H9 (cell line): ENCODE results near the gene EIF4E3. TPM values are rescaled to one million over a fixed set of nuclear protein-coding genes. Genes with fewer than 3 reads are reported as not detected.

ENCODE experiments used
- DNase-seq: peaks from one replicate; pipeline ENCODE4 v3.0.0-alpha.2; 2017
- H2AFZ ChIP-seq: one replicate; pipeline ENCODE4 v1.6.1; 2013; ENCODE audit warnings: mild to moderate bottlenecking, low read length, control low read depth, moderate library complexity
- H2AK5ac ChIP-seq: 2 replicates; pipeline ENCODE4 v1.6.1; 2013; ENCODE audit warnings: low read length, control low read depth, mixed read lengths; ENCODE audit not compliant: insufficient read length
- H2BK120ac ChIP-seq: one replicate; pipeline ENCODE4 v1.6.1; 2013; ENCODE audit warnings: low read depth, mild to moderate bottlenecking, low read length, control low read depth, inconsistent platforms; ENCODE audit not compliant: poor library complexity, severe bottlenecking
- H2BK12ac ChIP-seq: 2 replicates; pipeline ENCODE4 v1.6.1; 2013; ENCODE audit warnings: low read length, control low read depth, mixed read lengths, low read depth; ENCODE audit not compliant: insufficient read length
- H2BK15ac ChIP-seq: 2 replicates; pipeline ENCODE4 v1.6.1; 2013; ENCODE audit warnings: low read depth, low read length, control low read depth
- H2BK20ac ChIP-seq: one replicate; pipeline ENCODE4 v1.6.1; 2013; ENCODE audit warnings: low read depth, mild to moderate bottlenecking, low read length, control low read depth, inconsistent platforms; ENCODE audit not compliant: poor library complexity, severe bottlenecking
- H2BK5ac ChIP-seq: 2 replicates; pipeline ENCODE4 v1.6.1; 2013; ENCODE audit warnings: low read length, control low read depth, mixed read lengths; ENCODE audit not compliant: insufficient read length
- H3K14ac ChIP-seq: 2 replicates; pipeline ENCODE4 v1.6.1; 2013; ENCODE audit warnings: low read length, control low read depth; ENCODE audit not compliant: insufficient read depth
- H3K18ac ChIP-seq: 2 replicates; pipeline ENCODE4 v1.6.1; 2013; ENCODE audit warnings: low read depth, mild to moderate bottlenecking, mixed read lengths, low read length, control low read depth; ENCODE audit not compliant: insufficient read length
- H3K23ac ChIP-seq: 2 replicates; pipeline ENCODE4 v1.6.1; 2013; ENCODE audit warnings: low read length, control low read depth, mixed read lengths, low read depth; ENCODE audit not compliant: insufficient read length
- H3K23me2 ChIP-seq: 2 replicates; pipeline ENCODE4 v1.6.1; 2013; ENCODE audit warnings: low read depth, mild to moderate bottlenecking, mixed read lengths, low read length, control low read depth; ENCODE audit not compliant: insufficient read length, poor library complexity, severe bottlenecking
- H3K27ac ChIP-seq: 2 replicates; pipeline ENCODE4 v1.5.1; 2013; ENCODE audit warnings: low read length, control low read depth, mixed read lengths, low read depth; ENCODE audit not compliant: insufficient read length
- H3K27me3 ChIP-seq: 2 replicates; pipeline ENCODE4 v1.6.1; 2013; ENCODE audit warnings: low read length, control low read depth, inconsistent platforms; ENCODE audit not compliant: insufficient read depth
- H3K4ac ChIP-seq: 2 replicates; pipeline ENCODE4 v1.6.1; 2013; ENCODE audit warnings: low read depth, mild to moderate bottlenecking, control low read depth, inconsistent platforms, low read length, moderate library complexity
- H3K4me1 ChIP-seq: 2 replicates; pipeline ENCODE4 v1.6.1; 2013; ENCODE audit warnings: low read length, control low read depth, inconsistent platforms; ENCODE audit not compliant: insufficient read depth
- H3K4me2 ChIP-seq: 2 replicates; pipeline ENCODE4 v1.6.1; 2013; ENCODE audit warnings: low read length, control low read depth, mixed read lengths; ENCODE audit not compliant: insufficient read length, insufficient read depth
- H3K56ac ChIP-seq: 2 replicates; pipeline ENCODE4 v1.6.1; 2013; ENCODE audit warnings: low read depth, mild to moderate bottlenecking, mixed read lengths, low read length, control low read depth; ENCODE audit not compliant: insufficient read length
- H3K79me1 ChIP-seq: 2 replicates; pipeline ENCODE4 v1.6.1; 2013; ENCODE audit warnings: low read depth, mild to moderate bottlenecking, moderate library complexity, low read length, control low read depth, inconsistent platforms; ENCODE audit not compliant: insufficient read depth, poor library complexity, severe bottlenecking
- H3K79me2 ChIP-seq: 2 replicates; pipeline ENCODE4 v1.6.1; 2013; ENCODE audit warnings: low read length, control low read depth, inconsistent platforms; ENCODE audit not compliant: insufficient read depth
- H3K9ac ChIP-seq: 2 replicates; pipeline ENCODE4 v1.6.1; 2013; ENCODE audit warnings: low read length, control low read depth, mixed read lengths; ENCODE audit not compliant: insufficient read length; ENCODE audit errors: extremely low read depth
- H3K9me3 ChIP-seq: one replicate; pipeline ENCODE4 v1.6.1; 2013; ENCODE audit warnings: low read depth, low read length, inconsistent platforms; ENCODE audit not compliant: control insufficient read depth
- H3T11ph ChIP-seq: one replicate; pipeline ENCODE4 v1.6.1; 2013; ENCODE audit warnings: mild to moderate bottlenecking, low read length, control low read depth, inconsistent platforms
- H4K20me1 ChIP-seq: one replicate; pipeline ENCODE4 v1.6.1; 2013; ENCODE audit not compliant: control insufficient read depth, insufficient read length, insufficient read depth
- H4K5ac ChIP-seq: 2 replicates; pipeline ENCODE4 v1.6.1; 2013; ENCODE audit warnings: low read depth, mild to moderate bottlenecking, mixed read lengths, low read length, control low read depth; ENCODE audit not compliant: insufficient read length
- H4K8ac ChIP-seq: replicated peaks from 2 replicates; pipeline ENCODE4 v1.6.1; 2013; ENCODE audit warnings: low read length, control low read depth, mixed read lengths, low read depth; ENCODE audit not compliant: insufficient read length
- H4K91ac ChIP-seq: 2 replicates; pipeline ENCODE4 v1.6.1; 2013; ENCODE audit warnings: low read depth, mild to moderate bottlenecking, moderate library complexity, mixed read lengths, low read length, control low read depth; ENCODE audit not compliant: insufficient read length
- H3K27ac Mint-ChIP-seq, 3 experiments: 2 replicates in 2 of 3; 3 replicates in 1 of 3; pipeline ENCODE4 v1.8.0; 2020 to 2021; ENCODE audit warnings: mixed read lengths in 3 of 3, mild to moderate bottlenecking in 1 of 3, moderate library complexity in 1 of 3
- H3K27me3 Mint-ChIP-seq: 2 replicates; pipeline ENCODE4 v1.8.0; 2021; ENCODE audit warnings: low read depth, mild to moderate bottlenecking, moderate library complexity, mixed read lengths
- H3K36me3 Mint-ChIP-seq, 3 experiments: 2 replicates in 2 of 3; 3 replicates in 1 of 3; pipeline ENCODE4 v1.8.0; 2020 to 2021; ENCODE audit warnings: low read depth in 3 of 3, mixed read lengths in 3 of 3; ENCODE audit not compliant: insufficient read depth in 1 of 3
- H3K4me1 Mint-ChIP-seq, 2 experiments: 2 replicates each; pipeline ENCODE4 v1.8.0; 2020; ENCODE audit warnings: mixed read lengths in 2 of 2
- H3K4me3 Mint-ChIP-seq, 2 experiments: 2 replicates in 1 of 2; 3 replicates in 1 of 2; pipeline ENCODE4 v1.8.0; 2020 to 2021; ENCODE audit warnings: mild to moderate bottlenecking in 2 of 2, mixed read lengths in 2 of 2, moderate library complexity in 1 of 2
- H3K9me3 Mint-ChIP-seq, 2 experiments: 2 replicates in 1 of 2; 3 replicates in 1 of 2; pipeline ENCODE4 v1.8.0; 2020; ENCODE audit warnings: mild to moderate bottlenecking in 2 of 2, mixed read lengths in 2 of 2, moderate library complexity in 1 of 2
- WGBS: extraction: QIAGEN DNeasy Blood & Tissue Kit; methylation state at CpG from one replicate; pipeline ENCODE4 v1.1.7; 2013; ENCODE audit warnings: missing lambda C conversion rate, low lambda C conversion rate, mixed read lengths; ENCODE audit not compliant: insufficient read length; ENCODE audit errors: extremely low coverage; 5-methylcytosine and 5-hydroxymethylcytosine counted together
- total RNA-seq: library from RNA; stranded (reverse); gene quantifications from 2 replicates; pipeline ENCODE4 v1.2.1, GENCODE V29; 2021
- TF ChIP-seq, protein P1 (sequence below): fragments of 200-600 bp; sonication (generic); conservative IDR thresholded peaks from 3 replicates; pipeline ENCODE4 v1.8.0; 2021; ENCODE audit warnings: antibody characterized with exemption, mild to moderate bottlenecking

EIF4E3 gene
- total RNA-seq, 1 experiment from 2014 or later, result 12.9 TPM

GRCh38 chr3:71752831-71753700 lies 27.9 kb upstream of the EIF4E3 start:
- no peak overlapping the region for H3K27ac ChIP-seq
- no peak for DNase-seq

More at GRCh38 chr3:71752831-71753700, 27.9 kb upstream of the EIF4E3 start:
- Histone ChIP-seq H3K4ac (no peak overlapping the region), H3K4me1 (no peaks in the 10 kb centered on the region), H4K8ac (no peak overlapping the region), H3T11ph (no peak overlapping the region), H3K14ac (peak overlapping the region; percentile 76), H3K27me3 (peaks cover 12% of the 10 kb centered on the region; the same call in 1 of the 2 replicates), H2AFZ (peak overlapping the region; percentile 88), H4K20me1 (no peaks in the 10 kb centered on the region), H2BK15ac (no peak overlapping the region), H3K9ac (no peak overlapping the region), H4K5ac (no peak overlapping the region), H3K79me1 (no peaks in the 10 kb centered on the region), H3K23ac (no peak overlapping the region), H3K56ac (no peak overlapping the region), H2BK20ac (no peak overlapping the region), H3K9me3 (no peaks in the 10 kb centered on the region), H3K4me2 (peak overlapping the region; percentile 41), H3K79me2 (no peaks in the 10 kb centered on the region), H2BK120ac (no peak overlapping the region), H4K91ac (no peak overlapping the region), H3K18ac (no peak overlapping the region), H2BK12ac (no peak overlapping the region), H2AK5ac (no peak overlapping the region), H2BK5ac (no peak overlapping the region), H3K23me2 (peaks cover 10% of the 10 kb centered on the region)
- H3K27ac Mint-ChIP-seq, result no peak overlapping the region
- peaks cover 39% of the 10 kb centered on the region for H3K27me3 Mint-ChIP-seq
- 0 out of 5 replicates have a peak, but pooled peaks cover 0 to 2% of the 10 kb centered on the region in 2 experiments for H3K9me3 Mint-ChIP-seq
- H3K36me3 Mint-ChIP-seq, result peaks cover 0 to 3% (median 0%) of the 10 kb centered on the region in 3 experiments; a peak in 5 of 7 replicates
- TF ChIP-seq, protein P1, sequence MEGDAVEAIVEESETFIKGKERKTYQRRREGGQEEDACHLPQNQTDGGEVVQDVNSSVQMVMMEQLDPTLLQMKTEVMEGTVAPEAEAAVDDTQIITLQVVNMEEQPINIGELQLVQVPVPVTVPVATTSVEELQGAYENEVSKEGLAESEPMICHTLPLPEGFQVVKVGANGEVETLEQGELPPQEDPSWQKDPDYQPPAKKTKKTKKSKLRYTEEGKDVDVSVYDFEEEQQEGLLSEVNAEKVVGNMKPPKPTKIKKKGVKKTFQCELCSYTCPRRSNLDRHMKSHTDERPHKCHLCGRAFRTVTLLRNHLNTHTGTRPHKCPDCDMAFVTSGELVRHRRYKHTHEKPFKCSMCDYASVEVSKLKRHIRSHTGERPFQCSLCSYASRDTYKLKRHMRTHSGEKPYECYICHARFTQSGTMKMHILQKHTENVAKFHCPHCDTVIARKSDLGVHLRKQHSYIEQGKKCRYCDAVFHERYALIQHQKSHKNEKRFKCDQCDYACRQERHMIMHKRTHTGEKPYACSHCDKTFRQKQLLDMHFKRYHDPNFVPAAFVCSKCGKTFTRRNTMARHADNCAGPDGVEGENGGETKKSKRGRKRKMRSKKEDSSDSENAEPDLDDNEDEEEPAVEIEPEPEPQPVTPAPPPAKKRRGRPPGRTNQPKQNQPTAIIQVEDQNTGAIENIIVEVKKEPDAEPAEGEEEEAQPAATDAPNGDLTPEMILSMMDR, result 0 out of 3 replicates have a peak, but pooled peaks have one; percentile 12
- H3K4me3 Mint-ChIP-seq, result peak overlapping the region; percentile 71 to 84
- H3K4me1 Mint-ChIP-seq, result peaks cover 20% of the 10 kb centered on the region in 2 experiments
- no CpG with 5 or more reads among the region's 68 CpGs for WGBS
